H1 (cell line): Measurements from ENCODE around the gene NR5A1. TPM values are rescaled to one million over a fixed set of nuclear protein-coding genes. Genes with fewer than 3 reads are reported as not detected.

Source experiments
- ASH2L ChIP-seq: fragments of 200-600, 300-600 bp; sonication (generic); IDR thresholded peaks from one replicate; pipeline ENCODE4 v1.7.1; 2017; ENCODE audit warnings: low read length
- CHD2 ChIP-seq: IDR thresholded peaks from 2 replicates; pipeline ENCODE4 v1.6.1; 2012; ENCODE audit warnings: low read length, improper control_type of control experiment
- MAFK ChIP-seq: IDR thresholded peaks from 2 replicates; pipeline ENCODE4 v1.6.1; 2012; ENCODE audit warnings: low read depth, mild to moderate bottlenecking, improper control_type of control experiment, low read length
- RXRA ChIP-seq: IDR thresholded peaks from 2 replicates; pipeline ENCODE4 v1.6.1; 2011; ENCODE audit warnings: low read depth, mild to moderate bottlenecking, low read length, moderate library complexity; ENCODE audit not compliant: insufficient read depth
- SAP30 ChIP-seq: fragments of 300-600 bp; sonication (generic); IDR thresholded peaks from 2 replicates; pipeline ENCODE4 v1.7.1; 2012; ENCODE audit warnings: low read length, moderate library complexity, mild to moderate bottlenecking, inconsistent platforms; ENCODE audit not compliant: insufficient read depth, insufficient replicate concordance
- SRF ChIP-seq: IDR thresholded peaks from 2 replicates; pipeline ENCODE4 v1.6.1; 2011; ENCODE audit warnings: mild to moderate bottlenecking, low read depth, low read length, moderate library complexity
- ZNF274 ChIP-seq: IDR thresholded peaks from 2 replicates; pipeline ENCODE4 v1.7.0; 2012; ENCODE audit warnings: low read length, borderline replicate concordance; ENCODE audit errors: extremely low read depth
- polyA plus RNA-seq, 7 experiments: library from polyadenylated mRNA; depleted of rRNA in 3 of 7; stranded (reverse) in 5 of 7; unstranded in 2 of 7; fragments of >200 nt in 5 of 7; fragments of 200-250 nt in 2 of 7; gene quantifications; 1 replicate in 5 of 7; 2 replicates in 1 of 7; 4 replicates in 1 of 7; pipeline versions ENCODE4 v1.2.1 to v1.2.3, GENCODE V29; 2011 to 2013; ENCODE audit warnings: missing spikeins in 2 of 7, mixed read lengths in 2 of 7
- total RNA-seq: library from RNA; stranded (reverse); fragmentation: NEBNext Ultra II Directional; extraction: Animal tissue kit (Norgen Biotek cat#: 25700); gene quantifications from 2 replicates; pipeline ENCODE4 v1.2.1, GENCODE V29; 2021
- TF ChIP-seq, protein P1 (sequence below): fragments of 300-600 bp; sonication (generic); IDR thresholded peaks from 2 replicates; pipeline ENCODE4 v1.7.1; 2012; ENCODE audit warnings: low read length, moderate library complexity, mild to moderate bottlenecking, inconsistent platforms; ENCODE audit not compliant: insufficient replicate concordance

The NR5A1 gene
- total and polyA plus RNA-seq, 2 of the 8 experiments (the other 6 are each of a cell fraction or from before 2014, with no cell fraction given): 0.29 to 0.58 TPM

- TF ChIP-seq CHD2: no peak
- no peak for TF ChIP-seq MAFK
- TF ChIP-seq SRF: no peak
- no peak for TF ChIP-seq RXRA
- no peak for TF ChIP-seq SAP30
- no peak for TF ChIP-seq ASH2L
- TF ChIP-seq, protein P1, sequence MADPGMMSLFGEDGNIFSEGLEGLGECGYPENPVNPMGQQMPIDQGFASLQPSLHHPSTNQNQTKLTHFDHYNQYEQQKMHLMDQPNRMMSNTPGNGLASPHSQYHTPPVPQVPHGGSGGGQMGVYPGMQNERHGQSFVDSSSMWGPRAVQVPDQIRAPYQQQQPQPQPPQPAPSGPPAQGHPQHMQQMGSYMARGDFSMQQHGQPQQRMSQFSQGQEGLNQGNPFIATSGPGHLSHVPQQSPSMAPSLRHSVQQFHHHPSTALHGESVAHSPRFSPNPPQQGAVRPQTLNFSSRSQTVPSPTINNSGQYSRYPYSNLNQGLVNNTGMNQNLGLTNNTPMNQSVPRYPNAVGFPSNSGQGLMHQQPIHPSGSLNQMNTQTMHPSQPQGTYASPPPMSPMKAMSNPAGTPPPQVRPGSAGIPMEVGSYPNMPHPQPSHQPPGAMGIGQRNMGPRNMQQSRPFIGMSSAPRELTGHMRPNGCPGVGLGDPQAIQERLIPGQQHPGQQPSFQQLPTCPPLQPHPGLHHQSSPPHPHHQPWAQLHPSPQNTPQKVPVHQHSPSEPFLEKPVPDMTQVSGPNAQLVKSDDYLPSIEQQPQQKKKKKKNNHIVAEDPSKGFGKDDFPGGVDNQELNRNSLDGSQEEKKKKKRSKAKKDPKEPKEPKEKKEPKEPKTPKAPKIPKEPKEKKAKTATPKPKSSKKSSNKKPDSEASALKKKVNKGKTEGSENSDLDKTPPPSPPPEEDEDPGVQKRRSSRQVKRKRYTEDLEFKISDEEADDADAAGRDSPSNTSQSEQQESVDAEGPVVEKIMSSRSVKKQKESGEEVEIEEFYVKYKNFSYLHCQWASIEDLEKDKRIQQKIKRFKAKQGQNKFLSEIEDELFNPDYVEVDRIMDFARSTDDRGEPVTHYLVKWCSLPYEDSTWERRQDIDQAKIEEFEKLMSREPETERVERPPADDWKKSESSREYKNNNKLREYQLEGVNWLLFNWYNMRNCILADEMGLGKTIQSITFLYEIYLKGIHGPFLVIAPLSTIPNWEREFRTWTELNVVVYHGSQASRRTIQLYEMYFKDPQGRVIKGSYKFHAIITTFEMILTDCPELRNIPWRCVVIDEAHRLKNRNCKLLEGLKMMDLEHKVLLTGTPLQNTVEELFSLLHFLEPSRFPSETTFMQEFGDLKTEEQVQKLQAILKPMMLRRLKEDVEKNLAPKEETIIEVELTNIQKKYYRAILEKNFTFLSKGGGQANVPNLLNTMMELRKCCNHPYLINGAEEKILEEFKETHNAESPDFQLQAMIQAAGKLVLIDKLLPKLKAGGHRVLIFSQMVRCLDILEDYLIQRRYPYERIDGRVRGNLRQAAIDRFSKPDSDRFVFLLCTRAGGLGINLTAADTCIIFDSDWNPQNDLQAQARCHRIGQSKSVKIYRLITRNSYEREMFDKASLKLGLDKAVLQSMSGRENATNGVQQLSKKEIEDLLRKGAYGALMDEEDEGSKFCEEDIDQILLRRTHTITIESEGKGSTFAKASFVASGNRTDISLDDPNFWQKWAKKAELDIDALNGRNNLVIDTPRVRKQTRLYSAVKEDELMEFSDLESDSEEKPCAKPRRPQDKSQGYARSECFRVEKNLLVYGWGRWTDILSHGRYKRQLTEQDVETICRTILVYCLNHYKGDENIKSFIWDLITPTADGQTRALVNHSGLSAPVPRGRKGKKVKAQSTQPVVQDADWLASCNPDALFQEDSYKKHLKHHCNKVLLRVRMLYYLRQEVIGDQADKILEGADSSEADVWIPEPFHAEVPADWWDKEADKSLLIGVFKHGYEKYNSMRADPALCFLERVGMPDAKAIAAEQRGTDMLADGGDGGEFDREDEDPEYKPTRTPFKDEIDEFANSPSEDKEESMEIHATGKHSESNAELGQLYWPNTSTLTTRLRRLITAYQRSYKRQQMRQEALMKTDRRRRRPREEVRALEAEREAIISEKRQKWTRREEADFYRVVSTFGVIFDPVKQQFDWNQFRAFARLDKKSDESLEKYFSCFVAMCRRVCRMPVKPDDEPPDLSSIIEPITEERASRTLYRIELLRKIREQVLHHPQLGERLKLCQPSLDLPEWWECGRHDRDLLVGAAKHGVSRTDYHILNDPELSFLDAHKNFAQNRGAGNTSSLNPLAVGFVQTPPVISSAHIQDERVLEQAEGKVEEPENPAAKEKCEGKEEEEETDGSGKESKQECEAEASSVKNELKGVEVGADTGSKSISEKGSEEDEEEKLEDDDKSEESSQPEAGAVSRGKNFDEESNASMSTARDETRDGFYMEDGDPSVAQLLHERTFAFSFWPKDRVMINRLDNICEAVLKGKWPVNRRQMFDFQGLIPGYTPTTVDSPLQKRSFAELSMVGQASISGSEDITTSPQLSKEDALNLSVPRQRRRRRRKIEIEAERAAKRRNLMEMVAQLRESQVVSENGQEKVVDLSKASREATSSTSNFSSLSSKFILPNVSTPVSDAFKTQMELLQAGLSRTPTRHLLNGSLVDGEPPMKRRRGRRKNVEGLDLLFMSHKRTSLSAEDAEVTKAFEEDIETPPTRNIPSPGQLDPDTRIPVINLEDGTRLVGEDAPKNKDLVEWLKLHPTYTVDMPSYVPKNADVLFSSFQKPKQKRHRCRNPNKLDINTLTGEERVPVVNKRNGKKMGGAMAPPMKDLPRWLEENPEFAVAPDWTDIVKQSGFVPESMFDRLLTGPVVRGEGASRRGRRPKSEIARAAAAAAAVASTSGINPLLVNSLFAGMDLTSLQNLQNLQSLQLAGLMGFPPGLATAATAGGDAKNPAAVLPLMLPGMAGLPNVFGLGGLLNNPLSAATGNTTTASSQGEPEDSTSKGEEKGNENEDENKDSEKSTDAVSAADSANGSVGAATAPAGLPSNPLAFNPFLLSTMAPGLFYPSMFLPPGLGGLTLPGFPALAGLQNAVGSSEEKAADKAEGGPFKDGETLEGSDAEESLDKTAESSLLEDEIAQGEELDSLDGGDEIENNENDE: no peak
- no peak for TF ChIP-seq ZNF274
Measured at GRCh38 chr9:124452326-124452725, 54.9 kb downstream of the NR5A1 start (continued).
